OCI-LY3 (cell line): ENCODE results near the gene CCDC14.

Experiments
- EZH2phosphoT487 ChIP-seq: fragments of 200-600 bp; shearing (Covaris generic); IDR thresholded peaks from 2 replicates; pipeline ENCODE4 v1.6.1; 2018; ENCODE audit warnings: antibody characterized with exemption, mixed run types, low read depth
- TF ChIP-seq, protein P1 (sequence below): fragments of 200-600, 300-600 bp; sonication (generic); IDR thresholded peaks from 2 replicates; pipeline ENCODE4 v1.5.1; 2014; ENCODE audit warnings: antibody characterized with exemption, low read length, low read depth

DNA sequence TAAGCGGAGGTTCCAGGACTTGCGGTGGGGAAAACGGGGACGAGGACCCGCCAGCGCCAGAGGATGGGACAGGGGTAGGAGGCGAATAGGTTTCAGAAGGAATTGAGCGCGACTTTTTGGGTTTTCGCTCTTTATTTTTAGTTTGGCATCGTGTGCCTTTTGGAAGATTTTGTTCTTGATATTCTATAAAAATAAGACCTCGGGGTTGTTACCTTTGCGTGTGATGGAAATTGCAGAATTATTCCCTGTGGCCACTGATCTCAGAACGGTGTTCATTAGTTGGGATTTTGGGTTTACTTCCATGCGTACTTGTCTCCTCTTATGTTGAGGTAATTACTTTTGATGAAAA lies 453 bp upstream of the CCDC14 start:
- TF ChIP-seq EZH2phosphoT487 = no peak
- TF ChIP-seq, protein P1, sequence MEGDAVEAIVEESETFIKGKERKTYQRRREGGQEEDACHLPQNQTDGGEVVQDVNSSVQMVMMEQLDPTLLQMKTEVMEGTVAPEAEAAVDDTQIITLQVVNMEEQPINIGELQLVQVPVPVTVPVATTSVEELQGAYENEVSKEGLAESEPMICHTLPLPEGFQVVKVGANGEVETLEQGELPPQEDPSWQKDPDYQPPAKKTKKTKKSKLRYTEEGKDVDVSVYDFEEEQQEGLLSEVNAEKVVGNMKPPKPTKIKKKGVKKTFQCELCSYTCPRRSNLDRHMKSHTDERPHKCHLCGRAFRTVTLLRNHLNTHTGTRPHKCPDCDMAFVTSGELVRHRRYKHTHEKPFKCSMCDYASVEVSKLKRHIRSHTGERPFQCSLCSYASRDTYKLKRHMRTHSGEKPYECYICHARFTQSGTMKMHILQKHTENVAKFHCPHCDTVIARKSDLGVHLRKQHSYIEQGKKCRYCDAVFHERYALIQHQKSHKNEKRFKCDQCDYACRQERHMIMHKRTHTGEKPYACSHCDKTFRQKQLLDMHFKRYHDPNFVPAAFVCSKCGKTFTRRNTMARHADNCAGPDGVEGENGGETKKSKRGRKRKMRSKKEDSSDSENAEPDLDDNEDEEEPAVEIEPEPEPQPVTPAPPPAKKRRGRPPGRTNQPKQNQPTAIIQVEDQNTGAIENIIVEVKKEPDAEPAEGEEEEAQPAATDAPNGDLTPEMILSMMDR = no peak
